ENCODE data around the gene CTSG.
"Not testable (repeated sequence)": the region's sequence is repeated elsewhere in the genome, so short reads cannot be mapped to it uniquely, and the experiment has no call there.

The CTSG gene

DNA sequence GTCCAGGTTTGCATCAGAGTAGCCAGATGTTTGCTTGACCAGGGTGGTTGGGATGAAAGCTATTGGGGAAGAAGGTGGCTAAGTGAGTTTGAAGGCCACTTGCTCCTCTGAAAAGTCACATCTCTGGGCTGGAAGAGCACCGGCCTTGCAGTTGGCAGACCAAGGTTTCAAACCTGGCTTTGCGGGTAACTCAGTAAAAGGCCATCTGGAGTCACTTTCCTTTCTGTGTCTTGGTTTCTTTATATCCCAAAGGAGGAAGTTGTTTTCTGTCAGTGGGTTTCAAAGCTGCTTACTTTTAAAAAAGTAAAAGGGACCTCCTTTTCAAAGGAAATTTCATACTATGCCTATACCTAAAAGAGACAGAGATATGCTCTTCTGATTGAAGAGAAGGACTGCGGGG lies 41.8 kb downstream of the CTSG start:
- TF ChIP-seq CTCF (conservative IDR thresholded peaks at IDR 0.05) = no peak
- H3K27ac ChIP-seq = no peak overlapping the region

- not testable (repeated sequence) for H3K27ac ChIP-seq
These were observed 50.0 kb downstream of the CTSG start for GRCh38 chr14:24525877-24526620.

Data from VCaP (cell line).